Activated T-cell treated with anti-CD3 and anti-CD28 coated beads, Interleukin-2, amount 50 U/mL, for 24 hours (primary cell): ENCODE data around the gene TMPRSS6.

ENCODE experiments used
- DNase-seq: peaks from one replicate; pipeline ENCODE4 v3.0.0-alpha.2; 2020
- H3K27ac Mint-ChIP-seq: 2 replicates; pipeline ENCODE4 v1.8.0; 2020; ENCODE audit warnings: mild to moderate bottlenecking, mixed read lengths
- H3K27me3 Mint-ChIP-seq: 2 replicates; pipeline ENCODE4 v1.8.0; 2020; ENCODE audit warnings: mixed read lengths
- H3K36me3 Mint-ChIP-seq: 2 replicates; pipeline ENCODE4 v1.8.0; 2020; ENCODE audit warnings: low read depth, mixed read lengths
- H3K4me1 Mint-ChIP-seq: 2 replicates; pipeline ENCODE4 v1.8.0; 2020; ENCODE audit warnings: low read depth, mixed read lengths
- H3K4me3 Mint-ChIP-seq: 2 replicates; pipeline ENCODE4 v1.8.0; 2020; ENCODE audit warnings: mild to moderate bottlenecking, moderate library complexity, mixed read lengths
- H3K9me3 Mint-ChIP-seq: 2 replicates; pipeline ENCODE4 v1.8.0; 2020; ENCODE audit warnings: mixed read lengths

The TMPRSS6 gene

GRCh38 chr22:37146507-37147180 is 37.1 kb upstream of the TMPRSS6 start:
- Mint-ChIP-seq H3K27ac (peak overlapping the region; percentile 98), H3K36me3 (peaks cover 84% of the 10 kb centered on the region)
- no peak for DNase-seq

GRCh38 chr22:37146051-37146385 is 36.5 kb upstream of the TMPRSS6 start:
- H3K27ac Mint-ChIP-seq, result peak overlapping the region; percentile 98
- peaks cover 5% of the 10 kb centered on the region for H3K9me3 Mint-ChIP-seq
- peaks cover 91% of the 10 kb centered on the region for H3K36me3 Mint-ChIP-seq
- H3K4me3 Mint-ChIP-seq, result peak overlapping the region; percentile 93
- peaks cover 80% of the 10 kb centered on the region for H3K4me1 Mint-ChIP-seq
- DNase-seq, result no peak
- H3K27me3 Mint-ChIP-seq, result no peaks in the 10 kb centered on the region

More at GRCh38 chr22:37146507-37147180, 37.1 kb upstream of the TMPRSS6 start:
- peaks cover 80% of the 10 kb centered on the region for H3K4me1 Mint-ChIP-seq
- peak overlapping the region; percentile 93 for H3K4me3 Mint-ChIP-seq
- peaks cover 9% of the 10 kb centered on the region for H3K9me3 Mint-ChIP-seq
- no peaks in the 10 kb centered on the region for H3K27me3 Mint-ChIP-seq

DNA sequence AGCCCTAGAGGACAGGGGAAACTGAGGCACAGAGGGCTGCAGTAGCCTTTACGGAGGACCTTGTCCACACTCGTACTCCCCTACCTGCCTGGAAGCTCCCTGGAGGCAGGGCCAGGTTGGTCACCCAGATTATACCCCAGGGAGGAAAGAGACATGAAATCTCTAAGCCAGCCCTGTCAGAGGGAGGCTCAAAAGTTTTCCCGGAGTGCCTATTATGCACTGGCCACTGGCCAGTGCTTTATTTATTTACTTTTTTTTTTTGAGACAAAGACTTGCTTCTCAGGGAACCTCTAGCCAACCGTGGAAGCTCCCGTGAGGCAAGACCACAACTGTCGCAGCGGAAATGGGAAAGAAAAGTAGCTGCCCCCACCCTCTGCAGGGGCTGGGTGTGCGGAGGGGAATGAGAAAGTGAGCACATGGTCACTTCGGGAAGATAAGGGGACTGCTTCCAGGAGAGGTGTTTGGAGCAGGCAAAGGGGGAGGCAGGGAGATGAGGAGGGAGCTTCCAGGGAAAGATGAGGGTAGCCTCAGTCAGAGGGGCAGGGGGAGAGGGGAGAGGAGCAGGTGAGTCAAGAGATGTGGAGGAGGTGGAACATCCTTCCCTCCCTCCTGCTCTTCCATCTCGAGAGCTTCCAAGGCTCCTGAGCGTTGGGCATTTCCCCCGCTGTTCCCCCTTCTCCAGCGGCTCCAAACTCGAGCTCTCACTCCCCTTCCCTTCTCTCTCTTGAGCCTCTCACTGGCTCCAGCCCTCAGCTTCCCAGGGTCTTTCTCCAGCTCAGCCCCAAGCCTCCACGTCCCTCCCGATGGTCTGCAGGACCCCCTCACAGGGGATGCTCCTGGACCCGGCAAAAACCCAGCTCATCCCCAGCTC is 35.9 kb upstream of the TMPRSS6 start:
- DNase-seq, result no peak
- Mint-ChIP-seq H3K4me1 (peaks cover 80% of the 10 kb centered on the region), H3K36me3 (peaks cover 97% of the 10 kb centered on the region), H3K27ac (peak overlapping the region; percentile 98), H3K9me3 (no peaks in the 10 kb centered on the region), H3K4me3 (peak overlapping the region; percentile 93), H3K27me3 (no peaks in the 10 kb centered on the region)

GRCh38 chr22:37144180-37144554 is 34.7 kb upstream of the TMPRSS6 start:
- Mint-ChIP-seq H3K27me3 (no peaks in the 10 kb centered on the region), H3K4me1 (peaks cover 85% of the 10 kb centered on the region), H3K9me3 (no peaks in the 10 kb centered on the region), H3K27ac (peak overlapping the region; percentile 98), H3K36me3 (peaks cover 99% of the 10 kb centered on the region), H3K4me3 (peak overlapping the region; percentile 93)
- DNase-seq, result no peak

- Mint-ChIP-seq H3K4me3 (no peak overlapping the region), H3K27ac (peak overlapping the region; percentile 98), H3K27me3 (no peaks in the 10 kb centered on the region), H3K36me3 (peaks cover 99% of the 10 kb centered on the region), H3K9me3 (no peaks in the 10 kb centered on the region), H3K4me1 (peaks cover 93% of the 10 kb centered on the region)
- DNase-seq, result no peak
Observed at GRCh38 chr22:37141971-37142370, 32.5 kb upstream of the TMPRSS6 start.

GRCh38 chr22:37141476-37141875 is 32.0 kb upstream of the TMPRSS6 start:
- no peaks in the 10 kb centered on the region for H3K27me3 Mint-ChIP-seq
- peaks cover 93% of the 10 kb centered on the region for H3K4me1 Mint-ChIP-seq
- H3K9me3 Mint-ChIP-seq, result no peaks in the 10 kb centered on the region
- H3K4me3 Mint-ChIP-seq, result no peak overlapping the region
- H3K36me3 Mint-ChIP-seq, result peaks cover 99% of the 10 kb centered on the region
- DNase-seq, result no peak
- peak overlapping the region; percentile 86 for H3K27ac Mint-ChIP-seq

DNA sequence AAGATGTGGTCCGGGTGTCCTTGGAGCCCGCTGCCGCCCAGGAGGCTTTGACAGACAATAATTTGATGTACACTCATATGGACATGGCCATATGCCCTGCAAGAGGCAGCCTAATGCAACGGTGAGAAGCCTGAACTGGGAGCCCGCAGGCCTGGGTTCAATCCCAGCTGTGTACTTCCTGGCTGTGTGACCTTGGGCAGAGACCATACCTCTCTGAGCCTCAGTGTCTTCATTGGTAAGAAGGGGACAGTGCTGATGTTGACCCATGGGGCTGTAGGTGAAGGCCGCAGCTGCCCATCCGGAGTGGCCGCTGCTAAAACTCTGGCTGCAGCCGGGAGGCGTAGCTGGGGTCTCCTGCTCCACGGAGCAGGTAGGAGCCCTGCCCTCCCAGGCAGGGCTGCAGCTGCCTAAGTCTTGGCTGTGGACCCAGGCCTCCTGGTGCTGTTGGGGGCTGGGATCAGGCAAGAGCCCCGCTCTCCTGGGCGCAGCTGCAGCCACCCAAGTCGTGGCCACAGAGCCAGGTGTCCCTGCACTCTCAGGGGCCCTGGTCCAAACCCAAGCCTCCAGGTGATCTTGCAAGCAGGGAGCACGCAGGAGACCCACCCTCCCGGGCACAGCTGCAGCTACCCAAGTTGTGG is 31.3 kb upstream of the TMPRSS6 start:
- Mint-ChIP-seq H3K36me3 (peaks cover 99% of the 10 kb centered on the region), H3K4me1 (peaks cover 88% of the 10 kb centered on the region), H3K27me3 (no peaks in the 10 kb centered on the region), H3K9me3 (no peaks in the 10 kb centered on the region), H3K4me3 (peak overlapping the region; percentile 33), H3K27ac (peak overlapping the region; percentile 86)
- no peak for DNase-seq

DNA sequence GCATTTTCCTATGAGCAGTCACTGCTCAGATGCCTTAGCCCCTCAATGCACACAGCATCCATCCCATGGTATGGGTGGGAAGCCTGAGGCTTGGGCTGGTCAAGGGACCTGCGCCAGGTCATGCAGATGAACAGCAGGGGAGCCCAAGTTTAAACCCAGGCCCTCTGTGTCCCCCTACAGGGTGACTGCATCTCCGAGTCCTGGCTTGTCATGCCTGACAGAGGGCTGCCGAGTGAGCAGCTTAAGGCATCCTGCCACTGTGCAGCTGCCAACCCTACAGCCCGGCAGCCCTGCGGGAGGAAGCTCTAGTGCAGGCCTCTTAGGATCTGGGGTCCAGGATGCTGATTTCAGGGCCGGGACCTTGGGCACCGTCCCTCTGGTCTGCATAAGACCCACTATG is 30.2 kb upstream of the TMPRSS6 start:
- peak overlapping the region; percentile 99 for H3K27ac Mint-ChIP-seq
- peaks cover 99% of the 10 kb centered on the region for H3K36me3 Mint-ChIP-seq
- H3K27me3 Mint-ChIP-seq, result no peaks in the 10 kb centered on the region
- DNase-seq, result no peak
- peak overlapping the region; percentile 67 for H3K4me3 Mint-ChIP-seq
- H3K9me3 Mint-ChIP-seq, result no peaks in the 10 kb centered on the region
- H3K4me1 Mint-ChIP-seq, result peaks cover 84% of the 10 kb centered on the region

DNA sequence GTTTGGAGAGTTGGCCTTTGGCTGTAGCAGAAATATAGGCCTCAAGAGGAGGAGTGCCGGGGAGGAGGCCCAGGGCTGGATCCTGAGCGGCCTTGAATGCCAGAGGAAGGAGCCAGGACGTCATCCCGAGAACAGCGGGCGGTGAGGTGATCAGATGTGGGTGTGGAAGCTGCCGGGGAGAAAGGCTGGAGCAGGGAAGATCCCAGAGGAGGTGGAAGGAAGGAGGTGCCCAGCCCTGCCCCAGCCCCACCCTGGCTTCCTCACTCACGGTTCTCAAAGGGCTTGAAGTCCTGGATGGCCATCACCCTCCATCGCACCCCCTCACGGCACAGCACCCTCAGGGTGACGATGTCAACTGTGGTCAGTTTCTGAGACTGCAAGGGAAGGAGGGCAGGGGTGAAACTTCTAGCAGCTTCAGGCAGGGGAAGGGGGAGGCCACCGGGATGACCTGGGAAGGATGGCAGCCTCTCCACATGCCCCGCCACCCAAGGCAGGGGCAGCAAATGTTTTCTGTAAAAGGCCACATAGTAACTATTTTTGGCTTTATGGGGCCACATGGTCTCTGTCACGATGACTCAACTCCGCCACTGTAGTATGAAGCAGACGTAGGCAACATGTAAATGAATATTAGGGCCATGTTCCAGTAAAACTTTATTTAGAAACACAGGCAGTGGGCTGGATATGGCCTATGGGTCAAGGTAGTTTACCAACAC is 29.5 kb upstream of the TMPRSS6 start:
- Mint-ChIP-seq H3K27ac (peak overlapping the region; percentile 99), H3K4me1 (peaks cover 83% of the 10 kb centered on the region), H3K4me3 (peak overlapping the region; percentile 67), H3K27me3 (no peaks in the 10 kb centered on the region), H3K9me3 (no peaks in the 10 kb centered on the region), H3K36me3 (peaks cover 99% of the 10 kb centered on the region)
- no peak for DNase-seq

- Mint-ChIP-seq H3K4me3 (peak overlapping the region; percentile 67), H3K36me3 (peaks cover 99% of the 10 kb centered on the region)
Observed at GRCh38 chr22:37137903-37138665, 28.6 kb upstream of the TMPRSS6 start.

GRCh38 chr22:37137131-37137530 is 27.6 kb upstream of the TMPRSS6 start:
- no peak for DNase-seq
- Mint-ChIP-seq H3K36me3 (peaks cover 99% of the 10 kb centered on the region), H3K27ac (peak overlapping the region; percentile 99), H3K4me1 (peaks cover 79% of the 10 kb centered on the region), H3K4me3 (no peak overlapping the region), H3K9me3 (no peaks in the 10 kb centered on the region), H3K27me3 (no peaks in the 10 kb centered on the region)

More at GRCh38 chr22:37137903-37138665, 28.6 kb upstream of the TMPRSS6 start:
- no peaks in the 10 kb centered on the region for H3K27me3 Mint-ChIP-seq
- H3K27ac Mint-ChIP-seq, result peak overlapping the region; percentile 99
- no peaks in the 10 kb centered on the region for H3K9me3 Mint-ChIP-seq
- DNase-seq, result peak; percentile 65
- peaks cover 79% of the 10 kb centered on the region for H3K4me1 Mint-ChIP-seq

GRCh38 chr22:37135023-37135422 is 25.5 kb upstream of the TMPRSS6 start:
- no peak for DNase-seq
- Mint-ChIP-seq H3K36me3 (peaks cover 100% of the 10 kb centered on the region), H3K9me3 (no peaks in the 10 kb centered on the region), H3K27ac (peak overlapping the region; percentile 73), H3K4me3 (no peak overlapping the region), H3K4me1 (peaks cover 63% of the 10 kb centered on the region), H3K27me3 (no peaks in the 10 kb centered on the region)

DNA sequence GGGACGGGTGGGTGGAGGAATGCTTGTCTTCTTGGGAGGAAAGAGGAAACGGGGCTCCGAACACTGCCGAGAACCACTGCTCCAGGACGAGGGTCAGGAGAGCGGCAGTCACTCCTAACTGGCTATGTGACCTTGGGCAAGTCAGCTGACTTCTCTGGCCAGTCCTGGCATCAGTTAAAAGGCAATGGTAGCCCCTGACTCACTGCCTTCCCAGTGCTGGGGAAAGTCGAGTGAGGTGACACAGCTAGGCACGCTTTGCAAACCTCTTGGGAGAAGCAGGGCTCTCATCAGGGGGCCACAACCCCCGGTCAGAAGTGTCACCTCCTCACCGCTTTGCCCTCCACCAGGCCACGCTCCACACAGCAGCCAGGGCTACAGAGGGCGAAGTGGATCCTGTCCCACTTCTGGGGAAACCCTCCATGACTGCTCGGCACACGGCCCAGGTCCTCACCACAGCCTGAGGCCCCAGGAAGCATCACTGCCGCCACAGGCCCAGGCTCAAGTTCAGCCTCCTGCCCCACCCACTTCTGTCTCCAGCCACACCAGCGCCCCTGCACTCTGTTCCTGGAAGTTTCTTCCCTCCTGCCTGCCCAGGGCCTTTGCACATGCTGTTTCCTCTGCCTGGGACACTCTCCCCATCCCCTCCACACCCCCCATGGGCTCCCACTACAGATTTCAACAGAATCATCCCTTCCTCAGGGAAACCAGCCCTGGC is 23.9 kb upstream of the TMPRSS6 start:
- Mint-ChIP-seq H3K27ac (peak overlapping the region; percentile 76), H3K4me3 (no peak overlapping the region), H3K27me3 (no peaks in the 10 kb centered on the region), H3K9me3 (no peaks in the 10 kb centered on the region), H3K4me1 (peaks cover 52% of the 10 kb centered on the region), H3K36me3 (peaks cover 98% of the 10 kb centered on the region)
- DNase-seq, result no peak
